ENCODE data around the gene MYNN. TPM values are rescaled to one million over a fixed set of nuclear protein-coding genes. Genes with fewer than 3 reads are reported as not detected.

The MYNN gene
- total RNA-seq, 5 donors from 2014 or later (not counting 1 experiment from before 2014, with no cell fraction given): 15.1 to 20.3 (median 17.6) TPM

DNA sequence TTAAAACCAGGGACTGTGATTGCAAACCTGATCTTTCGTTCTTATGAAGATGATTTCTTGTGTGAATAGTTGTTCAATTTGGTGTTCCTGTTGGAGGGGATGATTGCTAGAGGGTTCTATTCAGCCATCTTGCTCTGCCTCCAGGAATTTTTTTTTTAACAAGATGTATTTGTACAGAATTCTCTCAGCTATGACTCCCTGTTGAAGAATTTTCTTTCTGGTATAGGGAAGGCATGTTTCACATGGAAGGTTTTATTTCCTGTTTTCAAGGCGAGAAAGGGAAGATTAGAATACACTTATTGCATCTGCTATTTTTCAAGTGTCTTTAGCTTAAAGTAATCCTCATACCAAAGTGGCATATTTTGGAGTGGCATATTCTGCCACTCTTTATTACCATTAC, 45.1 kb downstream of the MYNN start:
- Mint-ChIP-seq H3K27ac (no peak overlapping the region), H3K36me3 (peaks cover 7% of the 10 kb centered on the region), H3K9me3 (peaks cover 4 to 11% (median 10%) of the 10 kb centered on the region in 3 donors), H3K4me3 (no peak overlapping the region), H3K4me1 (peaks cover 10 to 13% (median 11%) of the 10 kb centered on the region in 3 donors), H3K27me3 (peaks cover 7 to 23% of the 10 kb centered on the region in 2 donors)
- no peak overlapping the region for H3K27ac ChIP-seq (ENCODE audit: low read length)
- H3K27me3 ChIP-seq (replicated peaks in 1 of 2; ENCODE audit: control insufficient read depth in 2 of 2, extremely low read depth in 1 of 2, insufficient read depth in 2 of 2, low read length in 1 of 2): peaks cover 0 to 17% of the 10 kb centered on the region in 2 experiments
- no CpG with 5 or more reads among the region's 2 CpGs for WGBS (ENCODE audit: insufficient coverage)
- DNase-seq (no peak), ATAC-seq (replicated peaks in 1 of 4) (no peak)
- POLR2A ChIA-PET: no interaction called here
- H3K36me3 ChIP-seq (ENCODE audit: control insufficient read depth in 2 of 2, extremely low read depth in 1 of 2, insufficient read depth in 1 of 2, low read length in 1 of 2): no peaks in the 10 kb centered on the region
- CTCF ChIA-PET: interaction anchor here in 1 of 2 donors (0.6 kb wide), 1 partner anchor 207 kb away, joined by 3 read pairs; no protein-coding TSS in a partner anchor
- no peak overlapping the region for H3K4me3 ChIP-seq (ENCODE audit: control insufficient read depth in 1 of 2, extremely low read depth in 1 of 2, low read length in 1 of 2)
- H3K9me3 ChIP-seq: peaks cover 4% of the 10 kb centered on the region
- peaks cover 0 to 11% of the 10 kb centered on the region in 2 experiments for H3K4me1 ChIP-seq (ENCODE audit: control insufficient read depth in 1 of 2, extremely low read depth in 1 of 2, insufficient read depth in 2 of 2, low read length in 2 of 2)

- H3K9me3 Mint-ChIP-seq: no peaks in the 10 kb centered on the region
- Histone ChIP-seq H3K27me3 (replicated peaks in 1 of 2; ENCODE audit: control insufficient read depth in 2 of 2, extremely low read depth in 1 of 2, insufficient read depth in 2 of 2, low read length in 1 of 2) (peaks cover 0 to 13% of the 10 kb centered on the region in 2 experiments), H3K9me3 (no peaks in the 10 kb centered on the region), H3K4me1 (ENCODE audit: control insufficient read depth in 1 of 2, extremely low read depth in 1 of 2, insufficient read depth in 2 of 2, low read length in 2 of 2) (no peaks in the 10 kb centered on the region), H3K4me3 (ENCODE audit: control insufficient read depth in 1 of 2, extremely low read depth in 1 of 2, low read length in 1 of 2) (no peak overlapping the region), H3K36me3 (ENCODE audit: control insufficient read depth in 2 of 2, extremely low read depth in 1 of 2, insufficient read depth in 1 of 2, low read length in 1 of 2) (no peaks in the 10 kb centered on the region), H3K27ac (ENCODE audit: low read length) (no peak overlapping the region)
- CTCF ChIA-PET: no interaction called here
- H3K36me3 Mint-ChIP-seq: no peaks in the 10 kb centered on the region
- DNase-seq (no peak), ATAC-seq (replicated peaks in 1 of 4) (no peak)
- no peak overlapping the region for H3K27ac Mint-ChIP-seq
- 84% methylated on average over 12 of the region's 15 CpGs for WGBS (ENCODE audit: insufficient coverage)
- POLR2A ChIA-PET: no interaction called here
- peaks cover 7 to 23% of the 10 kb centered on the region in 2 donors for H3K27me3 Mint-ChIP-seq
- no peak overlapping the region for H3K4me3 Mint-ChIP-seq
- no peaks in the 10 kb centered on the region for H3K4me1 Mint-ChIP-seq
Observed at GRCh38 chr3:169822091-169822490, 48.9 kb downstream of the MYNN start.

DNA sequence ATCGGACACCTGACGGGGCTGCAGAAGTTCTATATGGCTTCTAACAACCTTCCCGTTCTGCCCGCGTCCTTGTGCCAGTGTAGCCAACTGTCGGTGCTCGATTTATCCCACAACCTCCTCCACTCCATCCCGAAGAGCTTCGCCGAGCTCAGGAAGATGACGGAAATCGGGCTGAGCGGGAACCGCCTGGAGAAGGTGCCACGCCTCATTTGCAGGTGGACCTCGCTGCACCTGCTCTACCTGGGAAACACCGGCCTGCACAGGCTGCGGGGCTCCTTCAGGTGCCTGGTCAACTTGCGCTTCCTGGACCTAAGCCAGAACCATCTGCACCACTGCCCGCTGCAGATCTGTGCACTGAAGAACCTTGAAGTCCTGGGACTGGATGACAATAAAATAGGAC, 49.3 kb downstream of the MYNN start:
- H3K4me1 ChIP-seq (ENCODE audit: control insufficient read depth in 1 of 2, extremely low read depth in 1 of 2, insufficient read depth in 2 of 2, low read length in 2 of 2): no peaks in the 10 kb centered on the region
- H3K4me3 ChIP-seq (ENCODE audit: control insufficient read depth in 1 of 2, extremely low read depth in 1 of 2, low read length in 1 of 2): no peak overlapping the region
- Mint-ChIP-seq H3K4me1 (no peaks in the 10 kb centered on the region), H3K9me3 (no peaks in the 10 kb centered on the region), H3K36me3 (no peaks in the 10 kb centered on the region), H3K27me3 (peaks cover 7 to 20% of the 10 kb centered on the region in 2 donors), H3K27ac (no peak overlapping the region), H3K4me3 (no peak overlapping the region)
- no peaks in the 10 kb centered on the region for H3K9me3 ChIP-seq
- no peaks in the 10 kb centered on the region for H3K36me3 ChIP-seq (ENCODE audit: control insufficient read depth in 2 of 2, extremely low read depth in 1 of 2, insufficient read depth in 1 of 2, low read length in 1 of 2)
- ATAC-seq (replicated peaks in 1 of 4): no peak
- H3K27me3 ChIP-seq (replicated peaks in 1 of 2; ENCODE audit: control insufficient read depth in 2 of 2, extremely low read depth in 1 of 2, insufficient read depth in 2 of 2, low read length in 1 of 2): peaks cover 0 to 13% of the 10 kb centered on the region in 2 experiments
- WGBS (ENCODE audit: insufficient coverage): 89% methylated on average over 15 of the region's 20 CpGs
- no peak for DNase-seq
- ChIA-PET POLR2A (no interaction called here), CTCF (interaction anchor here (0.7 to 0.8 kb wide), 2 partner anchors 11 to 545 kb away, joined by 3 to 4 read pairs; no protein-coding TSS in a partner anchor)
- no peak overlapping the region for H3K27ac ChIP-seq (ENCODE audit: low read length)

DNA sequence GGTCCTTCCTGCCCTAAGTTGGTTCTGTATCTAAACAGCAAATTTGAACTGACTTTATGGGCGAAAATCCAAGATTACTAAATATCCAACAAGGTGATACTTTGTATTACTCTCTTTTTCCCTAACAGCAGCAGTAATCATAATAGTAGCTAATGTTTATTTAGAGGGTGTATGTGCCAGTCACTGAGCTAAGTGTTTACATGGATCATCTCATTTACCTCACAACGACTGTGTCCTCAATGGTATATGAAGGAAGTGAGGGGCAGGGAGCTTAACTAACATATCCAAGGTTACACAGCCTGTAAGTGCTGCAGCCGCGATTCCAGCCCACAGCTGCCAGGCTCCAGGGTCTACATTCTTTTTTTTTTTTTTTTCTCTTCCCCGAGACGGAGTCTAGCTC, 49.8 kb downstream of the MYNN start:
- Mint-ChIP-seq H3K36me3 (no peaks in the 10 kb centered on the region), H3K4me1 (no peaks in the 10 kb centered on the region), H3K27ac (no peak overlapping the region), H3K4me3 (no peak overlapping the region), H3K27me3 (peaks cover 7 to 19% of the 10 kb centered on the region in 2 donors), H3K9me3 (no peaks in the 10 kb centered on the region)
- no peaks in the 10 kb centered on the region for H3K36me3 ChIP-seq (ENCODE audit: control insufficient read depth in 2 of 2, extremely low read depth in 1 of 2, insufficient read depth in 1 of 2, low read length in 1 of 2)
- ATAC-seq (replicated peaks in 1 of 4): no peak
- no peak for DNase-seq
- no peaks in the 10 kb centered on the region for H3K4me1 ChIP-seq (ENCODE audit: control insufficient read depth in 1 of 2, extremely low read depth in 1 of 2, insufficient read depth in 2 of 2, low read length in 2 of 2)
- CTCF ChIA-PET: interaction anchor here (0.7 to 0.8 kb wide), 3 partner anchors 10 to 546 kb away, joined by 3 to 5 read pairs (median 4); no protein-coding TSS in a partner anchor
- POLR2A ChIA-PET: no interaction called here
- no peak overlapping the region for H3K4me3 ChIP-seq (ENCODE audit: control insufficient read depth in 1 of 2, extremely low read depth in 1 of 2, low read length in 1 of 2)
- WGBS (ENCODE audit: insufficient coverage): 100% methylated on average over 2 of the region's 6 CpGs
- H3K9me3 ChIP-seq: no peaks in the 10 kb centered on the region
- no peak overlapping the region for H3K27ac ChIP-seq (ENCODE audit: low read length)
- H3K27me3 ChIP-seq (replicated peaks in 1 of 2; ENCODE audit: control insufficient read depth in 2 of 2, extremely low read depth in 1 of 2, insufficient read depth in 2 of 2, low read length in 1 of 2): peaks cover 0 to 10% of the 10 kb centered on the region in 2 experiments

GRCh38 chr3:169825316-169825715, 52.1 kb downstream of the MYNN start:
- H3K36me3 Mint-ChIP-seq: no peaks in the 10 kb centered on the region
- H3K36me3 ChIP-seq (ENCODE audit: control insufficient read depth in 2 of 2, extremely low read depth in 1 of 2, insufficient read depth in 1 of 2, low read length in 1 of 2): no peaks in the 10 kb centered on the region
- H3K27me3 Mint-ChIP-seq: peaks cover 7 to 15% of the 10 kb centered on the region in 2 donors
- peaks cover 0 to 8% of the 10 kb centered on the region in 2 experiments for H3K27me3 ChIP-seq (replicated peaks in 1 of 2; ENCODE audit: control insufficient read depth in 2 of 2, extremely low read depth in 1 of 2, insufficient read depth in 2 of 2, low read length in 1 of 2)
- no peak for ATAC-seq (replicated peaks in 1 of 4)
- no peaks in the 10 kb centered on the region for H3K9me3 ChIP-seq
- H3K4me3 Mint-ChIP-seq: no peak overlapping the region
- no peak overlapping the region for H3K4me3 ChIP-seq (ENCODE audit: control insufficient read depth in 1 of 2, extremely low read depth in 1 of 2, low read length in 1 of 2)
- ChIA-PET POLR2A (interaction anchor here in 1 of 2 donors (0.6 kb wide), 1 partner anchor 16 kb away, joined by 4 read pairs; no protein-coding TSS in a partner anchor), CTCF (interaction anchor here (0.6 kb wide), 3 partner anchors 62 to 276 kb away, joined by 3 to 5 read pairs (median 3); no protein-coding TSS in a partner anchor)
- no peak for DNase-seq
- H3K9me3 Mint-ChIP-seq: no peaks in the 10 kb centered on the region
- H3K27ac ChIP-seq (ENCODE audit: low read length): no peak overlapping the region
- H3K4me1 ChIP-seq (ENCODE audit: control insufficient read depth in 1 of 2, extremely low read depth in 1 of 2, insufficient read depth in 2 of 2, low read length in 2 of 2): no peaks in the 10 kb centered on the region
- WGBS (ENCODE audit: insufficient coverage): no CpG with 5 or more reads among the region's 3 CpGs
- H3K27ac Mint-ChIP-seq: no peak overlapping the region
- peaks cover 2 to 4% (median 3%) of the 10 kb centered on the region in 3 donors for H3K4me1 Mint-ChIP-seq

- WGBS (ENCODE audit: insufficient coverage): 78% methylated on average over 3 of the region's 4 CpGs
- no peak overlapping the region for H3K4me3 ChIP-seq (ENCODE audit: control insufficient read depth in 1 of 2, extremely low read depth in 1 of 2, low read length in 1 of 2)
- Mint-ChIP-seq H3K9me3 (no peaks in the 10 kb centered on the region), H3K4me3 (no peak overlapping the region), H3K4me1 (peaks cover 2 to 4% (median 3%) of the 10 kb centered on the region in 3 donors), H3K27me3 (peaks cover 3% of the 10 kb centered on the region in 2 donors), H3K27ac (no peak overlapping the region), H3K36me3 (no peaks in the 10 kb centered on the region)
- DNase-seq (no peak), ATAC-seq (replicated peaks in 1 of 4) (no peak)
- ChIA-PET POLR2A (no interaction called here), CTCF (interaction anchor here (0.6 to 0.7 kb wide), 3 partner anchors 140 to 1944 kb away, joined by 3 to 6 read pairs (median 4); no protein-coding TSS in a partner anchor)
- H3K4me1 ChIP-seq (ENCODE audit: control insufficient read depth in 1 of 2, extremely low read depth in 1 of 2, insufficient read depth in 2 of 2, low read length in 2 of 2): no peaks in the 10 kb centered on the region
- H3K36me3 ChIP-seq (ENCODE audit: control insufficient read depth in 2 of 2, extremely low read depth in 1 of 2, insufficient read depth in 1 of 2, low read length in 1 of 2): no peaks in the 10 kb centered on the region
- peaks cover 0 to under 1% of the 10 kb centered on the region in 2 experiments for H3K27me3 ChIP-seq (replicated peaks in 1 of 2; ENCODE audit: control insufficient read depth in 2 of 2, extremely low read depth in 1 of 2, insufficient read depth in 2 of 2, low read length in 1 of 2)
- H3K27ac ChIP-seq (ENCODE audit: low read length): no peak overlapping the region
- no peaks in the 10 kb centered on the region for H3K9me3 ChIP-seq
Observed at GRCh38 chr3:169827712-169828111, 54.5 kb downstream of the MYNN start.
